HG03159 (cell line): Measurements from ENCODE around the gene CLP1.
"Not testable (repeated sequence)": the region's sequence is repeated elsewhere in the genome, so short reads cannot be mapped to it uniquely, and the experiment has no call there.

Source experiments
- ATAC-seq: cut with Tn5 transposase; IDR thresholded peaks from one replicate; pipeline ENCODE4 v1.9.1; 2021; ENCODE audit warnings: mild to moderate bottlenecking, moderate library complexity; ENCODE audit not compliant: unreplicated experiment

CLP1 gene

DNA sequence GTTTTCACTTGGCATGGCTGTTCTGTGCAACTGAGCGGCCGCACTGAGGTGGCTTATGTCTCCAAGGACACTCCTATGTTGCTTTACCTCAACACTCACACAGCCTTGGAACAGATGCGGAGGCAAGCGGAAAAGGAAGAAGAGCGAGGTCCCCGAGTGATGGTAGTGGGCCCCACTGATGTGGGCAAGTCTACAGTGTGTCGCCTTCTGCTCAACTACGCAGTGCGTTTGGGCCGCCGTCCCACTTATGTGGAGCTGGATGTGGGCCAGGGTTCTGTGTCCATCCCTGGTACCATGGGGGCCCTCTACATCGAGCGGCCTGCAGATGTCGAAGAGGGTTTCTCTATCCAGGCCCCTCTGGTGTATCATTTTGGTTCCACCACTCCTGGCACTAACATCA is 2.1 kb downstream of the CLP1 start:
- no peak for ATAC-seq

DNA sequence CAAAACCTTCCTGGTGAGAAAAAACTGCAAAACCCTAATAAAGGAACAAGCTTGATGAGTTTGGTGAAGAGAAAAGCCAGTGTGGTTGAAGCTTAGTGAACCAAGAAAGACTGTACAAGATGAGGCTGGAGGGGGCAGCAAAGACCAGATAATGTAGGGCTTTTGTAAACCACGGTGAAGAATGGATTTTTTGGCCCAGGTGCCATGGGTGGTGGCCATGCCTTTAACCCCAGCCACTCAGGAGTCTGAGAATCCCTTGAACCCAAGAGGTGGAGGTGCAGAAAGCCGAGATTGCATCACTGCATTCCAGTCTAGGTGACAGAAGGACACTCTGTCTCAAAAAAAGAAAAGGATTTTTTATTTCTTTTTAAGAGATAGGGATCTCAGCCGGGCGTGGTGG is 5.3 kb downstream of the CLP1 start:
- ATAC-seq = no peak

DNA sequence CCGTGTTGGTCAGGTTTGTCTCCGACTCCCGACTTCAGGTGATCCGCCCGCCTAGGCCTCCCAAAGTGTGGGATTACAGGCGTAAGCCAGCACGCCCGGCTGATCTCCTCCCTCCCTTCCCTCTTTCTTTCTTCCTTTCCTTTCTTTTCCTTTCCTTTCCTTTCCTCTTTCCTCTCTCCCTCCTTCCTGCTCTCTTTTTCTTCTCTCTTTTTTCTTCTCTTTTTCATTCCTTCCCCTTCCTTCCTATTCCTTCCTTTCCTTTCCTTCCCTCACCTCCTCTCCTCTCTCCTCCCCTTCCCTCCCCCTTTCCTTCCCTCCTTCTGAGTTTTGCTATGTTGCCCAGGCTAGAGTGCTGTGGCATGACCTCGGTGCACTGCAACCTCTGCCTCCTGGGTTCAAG is 6.4 kb downstream of the CLP1 start:
- ATAC-seq = no peak

DNA sequence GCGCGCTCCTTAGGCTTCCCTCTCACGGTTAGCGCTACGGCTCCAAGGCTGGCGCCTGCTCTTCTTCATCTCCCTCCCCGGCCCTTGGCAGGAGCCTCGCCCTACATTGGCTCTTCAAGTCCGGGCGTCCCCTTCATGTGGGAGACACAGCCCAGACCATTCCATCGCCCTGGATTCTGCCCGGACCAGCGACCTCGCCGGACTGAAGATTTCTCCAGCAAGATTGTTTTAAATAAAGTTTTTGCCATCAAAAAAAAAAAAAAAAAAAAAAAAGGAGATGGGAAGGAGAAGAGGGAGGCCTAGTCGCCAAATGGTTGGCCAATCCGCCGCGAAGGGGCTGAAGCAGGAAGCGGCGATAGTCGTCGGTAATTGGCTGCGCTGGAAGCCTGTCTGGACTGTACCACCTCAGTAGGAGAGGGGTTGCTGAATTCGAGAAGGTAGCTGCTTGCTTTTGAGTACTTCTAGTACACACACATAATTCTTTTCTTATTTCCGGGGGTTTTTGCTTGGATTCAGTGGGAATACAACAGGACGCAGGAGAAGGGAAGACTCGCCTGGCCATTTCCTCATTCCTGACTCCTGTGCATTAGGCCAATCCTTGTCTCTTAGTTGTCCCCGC is 9.7 kb downstream of the CLP1 start:
- ATAC-seq = peak; percentile 64

DNA sequence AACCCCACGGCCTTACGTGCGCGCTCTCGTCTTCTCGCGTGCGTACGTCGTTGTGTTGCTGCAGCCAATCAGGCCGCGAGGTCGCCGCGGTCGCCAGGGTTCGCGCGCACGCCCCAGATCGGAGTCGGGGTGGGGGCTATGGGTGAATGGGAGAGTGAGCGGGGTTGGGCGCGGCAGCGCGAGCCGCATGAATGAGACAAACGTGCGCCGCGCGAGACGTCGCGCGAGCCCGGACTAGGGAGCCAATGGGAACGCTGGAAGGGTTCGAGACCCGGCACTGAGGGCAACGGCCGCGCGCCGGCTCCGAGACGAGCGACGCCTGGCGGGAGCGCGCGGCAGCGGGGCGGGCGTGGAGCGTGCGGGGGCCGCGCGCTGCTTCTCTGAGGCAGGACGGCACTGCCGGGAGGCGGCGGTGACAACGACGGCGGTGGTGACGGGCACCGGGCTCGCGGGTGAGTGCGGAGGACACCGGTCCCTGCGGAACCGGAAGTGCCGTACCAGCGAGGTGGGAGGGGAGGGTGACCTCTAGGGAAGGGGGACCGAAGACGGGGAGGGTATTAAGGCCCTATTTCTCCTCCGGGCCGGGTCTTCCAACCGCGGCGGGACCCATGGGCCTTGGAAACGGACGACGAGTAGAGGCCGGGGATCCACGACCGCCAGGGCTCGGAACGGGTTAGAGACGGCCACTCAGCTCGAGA is 10.3 kb downstream of the CLP1 start, which contains the start of gene ZDHHC5:
ZDHHC5 (plus strand) TSS at position 379 of the 698 bp plus-strand sequence. CDS start 4,977 bp downstream, outside the sequence.
- ATAC-seq = peak; percentile 85

DNA sequence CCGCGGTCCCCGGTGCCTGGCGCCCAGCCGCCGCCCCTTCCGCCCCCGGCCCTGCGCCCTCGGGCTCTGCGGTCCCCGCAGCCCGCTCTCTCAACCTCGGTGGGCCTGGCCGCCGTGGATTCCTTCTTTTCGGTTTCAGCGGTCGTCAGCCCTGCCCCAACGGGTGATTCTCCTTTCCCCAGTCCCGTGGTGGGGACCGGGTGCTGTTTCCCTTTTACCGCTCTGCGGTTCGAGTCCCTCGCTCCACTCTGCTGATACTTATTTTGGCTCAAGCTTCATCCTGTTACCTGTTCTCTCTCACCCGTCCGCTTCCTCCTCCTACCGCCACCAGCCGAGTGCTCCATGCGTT is 10.8 kb downstream of the CLP1 start:
- ATAC-seq = peak; percentile 12

DNA sequence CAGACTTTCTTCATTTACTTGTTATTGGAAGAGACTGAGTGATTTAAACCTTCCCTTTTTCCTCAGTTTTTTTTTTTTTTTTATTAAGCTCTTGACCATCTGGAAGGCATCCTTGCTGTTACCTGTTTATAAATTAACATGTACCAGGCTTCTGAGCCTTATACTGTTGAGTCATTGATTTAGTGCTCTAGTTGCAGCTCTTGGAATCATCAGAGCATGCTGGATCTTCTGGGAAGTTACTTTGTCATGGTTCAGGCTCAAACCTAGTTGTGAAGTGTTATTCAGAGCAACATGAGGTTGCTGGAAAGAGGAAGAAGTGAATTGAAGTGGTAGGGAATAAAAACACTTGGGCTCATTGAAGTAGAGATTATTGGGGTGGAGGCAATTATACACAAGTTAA is 16.7 kb downstream of the CLP1 start:
- ATAC-seq = no peak

DNA sequence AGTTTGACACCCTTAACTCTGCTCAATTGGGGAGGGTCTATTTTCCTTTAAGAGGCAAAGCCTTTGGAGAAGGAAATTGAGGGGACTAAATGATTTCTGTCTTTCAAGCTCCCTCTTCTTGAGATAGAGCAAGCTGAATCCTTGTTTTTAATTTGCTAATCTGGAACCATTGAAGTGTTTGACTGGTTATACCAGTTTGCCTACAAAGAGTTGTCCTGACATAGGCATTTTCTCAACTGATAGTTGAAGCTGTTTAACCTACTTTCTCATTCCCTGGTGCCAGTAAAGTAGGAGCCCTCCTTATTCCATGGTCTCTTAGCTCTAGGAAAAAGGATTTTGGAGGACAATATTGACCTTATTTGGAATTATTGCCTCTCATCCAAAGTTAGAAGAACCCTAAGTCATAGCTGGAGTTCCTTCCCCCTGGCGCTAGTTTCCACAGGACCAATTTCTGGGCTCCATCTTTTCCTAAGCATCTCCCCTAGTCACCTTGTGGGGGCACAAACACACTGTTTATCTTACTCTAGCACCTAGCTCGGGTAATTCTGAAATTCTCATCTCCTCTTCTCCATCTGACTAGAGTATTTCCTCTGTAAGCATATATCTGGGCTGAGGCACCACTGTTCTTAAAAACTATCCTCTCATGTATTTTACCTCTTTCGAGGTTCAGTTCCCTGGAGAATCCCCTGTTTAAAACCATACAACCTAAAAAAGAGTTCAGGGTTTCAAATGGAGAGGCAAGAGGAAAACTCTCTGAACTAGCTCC is 17.8 kb downstream of the CLP1 start:
- ATAC-seq = no peak

DNA sequence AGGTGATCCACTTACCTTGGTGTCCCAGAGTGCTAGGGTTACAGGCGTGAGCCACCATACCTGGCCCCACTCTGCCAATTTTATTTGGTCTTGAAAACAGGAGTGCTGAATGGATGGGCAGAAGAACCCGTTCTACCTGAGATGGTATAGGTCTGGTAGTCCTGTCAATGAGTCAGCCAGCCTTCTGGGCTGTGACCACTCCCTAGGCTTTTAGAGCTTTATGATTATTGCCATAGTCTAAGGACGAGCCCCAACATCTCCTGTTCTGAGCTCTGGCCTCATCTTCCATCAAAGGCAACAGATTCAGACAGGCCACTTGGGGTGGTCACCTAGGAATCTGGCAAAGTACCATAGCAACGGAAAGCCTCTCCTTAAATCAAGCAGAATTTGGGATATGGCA is 21.8 kb downstream of the CLP1 start:
- ATAC-seq = no peak

DNA sequence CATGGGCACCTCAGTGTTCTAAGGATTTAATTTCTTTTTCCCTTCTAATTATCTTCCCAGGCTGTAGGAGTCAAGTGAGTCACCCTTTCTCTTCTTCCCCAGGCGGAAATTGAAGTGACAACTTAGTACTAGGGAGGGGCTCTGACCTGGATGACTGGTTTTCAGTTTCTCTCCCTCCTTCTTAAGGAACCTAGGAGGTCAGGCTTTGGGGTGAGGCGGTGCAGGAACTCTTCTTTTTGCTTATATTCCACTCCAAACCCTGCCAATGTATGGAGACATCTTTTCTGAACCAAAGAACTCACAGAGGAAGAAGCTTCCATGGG is 23.0 kb downstream of the CLP1 start:
- ATAC-seq = peak; percentile 29

DNA sequence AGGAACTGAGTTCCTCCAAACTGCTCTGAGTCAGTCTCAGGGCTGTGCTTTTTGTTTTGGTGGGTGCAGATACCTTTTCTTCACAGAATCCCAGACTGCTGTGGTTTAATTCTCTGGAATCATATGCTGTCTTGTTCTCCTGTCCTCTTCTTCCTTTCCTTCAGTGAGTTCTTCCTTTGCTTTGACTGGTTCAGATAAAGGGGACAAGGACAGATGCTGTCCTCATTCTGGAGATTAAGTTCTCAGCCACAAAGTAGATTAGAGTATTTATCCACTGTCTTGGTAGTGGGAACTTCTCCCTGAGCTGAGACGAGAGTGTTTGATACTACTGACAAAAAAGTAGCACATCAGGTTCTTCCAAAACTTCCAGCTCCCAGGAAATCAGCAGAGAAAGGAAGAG is 23.6 kb downstream of the CLP1 start:
- ATAC-seq = no peak

DNA sequence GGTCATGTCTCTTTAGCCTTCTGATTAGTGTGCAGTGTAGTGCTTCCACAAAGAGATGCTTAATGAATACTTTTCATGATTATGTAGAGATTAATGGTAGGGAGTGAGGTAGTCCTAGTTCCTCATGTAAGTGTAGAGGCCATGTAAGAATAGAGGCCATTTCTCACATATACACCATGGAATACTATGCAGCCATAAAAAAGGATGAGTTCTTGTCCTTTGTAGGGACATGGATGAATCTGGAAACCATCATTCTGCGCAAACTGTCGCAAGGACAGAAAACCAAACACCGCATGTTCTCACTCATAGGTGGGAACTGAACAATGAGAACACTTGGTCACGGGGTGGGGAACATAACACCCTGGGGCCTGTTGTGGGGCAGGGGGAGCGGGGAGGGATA is 32.9 kb downstream of the CLP1 start:
- ATAC-seq = not testable (repeated sequence)

DNA sequence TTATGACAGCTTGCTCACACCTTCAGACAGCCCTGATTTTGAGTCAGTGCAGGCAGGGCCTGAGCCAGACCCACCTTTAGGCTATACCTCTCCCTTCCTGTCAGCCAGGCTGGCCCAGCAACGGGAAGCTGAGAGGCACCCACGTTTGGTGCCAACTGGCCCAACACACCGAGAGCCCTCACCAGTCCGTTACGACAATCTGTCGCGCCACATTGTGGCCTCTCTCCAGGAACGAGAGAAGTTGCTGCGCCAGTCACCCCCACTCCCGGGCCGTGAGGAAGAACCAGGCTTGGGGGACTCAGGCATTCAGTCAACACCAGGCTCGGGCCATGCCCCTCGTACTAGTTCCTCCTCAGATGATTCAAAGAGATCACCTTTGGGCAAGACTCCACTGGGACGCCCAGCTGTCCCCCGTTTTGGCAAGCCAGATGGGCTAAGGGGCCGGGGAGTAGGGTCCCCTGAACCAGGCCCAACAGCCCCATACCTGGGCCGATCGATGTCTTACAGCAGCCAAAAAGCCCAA is 41.3 kb downstream of the CLP1 start:
- no peak for ATAC-seq

DNA sequence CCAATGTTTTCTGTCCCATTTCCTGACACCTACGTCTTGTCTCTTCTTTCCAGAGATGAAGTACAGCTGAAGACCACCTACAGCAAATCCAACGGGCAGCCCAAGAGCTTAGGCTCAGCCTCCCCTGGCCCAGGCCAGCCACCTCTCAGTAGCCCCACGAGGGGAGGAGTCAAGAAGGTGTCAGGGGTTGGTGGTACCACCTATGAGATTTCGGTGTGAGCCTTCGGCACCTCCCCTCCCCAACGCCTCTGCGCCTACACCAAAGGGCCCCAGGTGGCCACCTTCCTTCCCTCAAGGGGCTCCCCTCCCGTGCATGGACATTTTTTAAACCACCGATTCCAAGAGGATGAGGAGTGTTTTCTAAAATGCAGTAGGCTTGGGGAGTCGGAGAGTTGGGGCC is 42.3 kb downstream of the CLP1 start:
- no peak for ATAC-seq

DNA sequence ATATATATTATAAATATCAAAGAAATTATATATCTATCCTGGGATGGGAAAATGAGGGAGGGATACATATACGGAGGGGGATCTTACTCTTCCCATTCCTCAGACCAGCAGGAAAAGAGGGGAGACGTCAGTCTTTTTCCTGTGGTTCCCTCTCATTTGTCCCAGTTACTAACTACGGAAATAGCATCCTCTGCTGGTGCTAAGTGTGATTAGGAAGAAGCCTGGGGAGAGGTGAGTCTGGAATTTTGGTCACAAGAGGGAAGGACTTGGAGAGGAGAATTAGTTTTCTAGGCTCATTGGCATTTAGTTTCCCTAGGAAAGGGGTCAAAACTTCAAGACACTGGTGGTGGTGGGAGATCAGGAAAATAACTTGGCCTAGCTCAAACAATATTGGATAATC is 42.9 kb downstream of the CLP1 start:
- no peak for ATAC-seq

DNA sequence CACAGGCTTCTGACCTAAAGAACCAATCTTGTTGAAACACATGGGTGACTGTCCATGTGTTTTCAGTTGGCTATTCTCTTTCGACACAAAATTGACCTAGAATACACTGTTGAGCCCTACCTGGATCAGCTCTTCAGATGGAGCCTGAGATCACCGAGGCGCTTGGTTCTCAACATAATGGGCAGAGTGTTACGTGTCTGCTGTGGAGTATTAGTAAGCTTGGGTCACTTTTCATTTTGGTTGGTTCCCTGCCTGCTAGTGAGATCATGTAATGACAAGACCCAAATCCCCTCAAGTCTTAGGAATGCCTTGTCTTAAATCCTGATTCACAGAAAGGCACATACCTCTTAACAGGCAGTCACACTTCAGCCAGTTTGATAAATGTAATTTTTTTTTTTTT is 45.8 kb downstream of the CLP1 start:
- no peak for ATAC-seq

DNA sequence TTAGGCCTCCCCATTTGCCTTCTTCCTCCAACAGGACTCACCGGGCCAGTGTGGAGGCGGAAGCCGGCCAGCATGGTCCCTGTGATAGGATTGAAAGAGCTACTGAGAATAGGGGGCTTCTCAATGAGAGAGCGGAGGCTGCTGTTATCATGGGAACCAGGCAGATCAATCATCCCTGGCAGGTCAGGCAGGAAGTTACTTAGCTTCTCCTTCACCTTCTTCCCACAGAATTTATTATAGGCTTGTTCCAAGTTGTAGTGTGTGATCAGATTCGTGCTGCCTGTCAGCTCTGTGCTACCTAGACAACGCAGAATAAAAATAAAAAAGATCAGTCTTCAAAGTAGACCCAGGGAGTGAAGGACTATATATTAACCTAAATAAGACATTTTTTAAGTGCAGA is 47.4 kb downstream of the CLP1 start:
- ATAC-seq = no peak

DNA sequence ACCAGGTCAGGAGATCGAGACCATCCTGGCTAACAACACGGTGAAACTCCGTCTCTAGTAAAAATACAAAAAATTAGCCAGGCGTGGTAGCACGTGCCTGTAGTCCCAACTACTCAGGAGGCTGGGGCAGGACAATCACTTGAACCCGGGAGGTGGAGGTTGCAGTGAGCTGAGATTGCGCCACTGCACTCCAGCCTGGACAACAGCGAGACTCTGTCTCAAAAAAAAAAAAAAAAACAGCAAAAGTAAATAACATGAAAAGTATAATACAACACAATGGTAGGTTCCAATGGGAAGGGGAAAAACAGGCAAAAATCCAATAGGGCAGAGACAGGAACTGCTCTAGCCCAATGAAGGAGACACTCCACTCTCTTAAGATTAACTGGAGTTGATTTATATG is 47.9 kb downstream of the CLP1 start:
- ATAC-seq = not testable (repeated sequence)

DNA sequence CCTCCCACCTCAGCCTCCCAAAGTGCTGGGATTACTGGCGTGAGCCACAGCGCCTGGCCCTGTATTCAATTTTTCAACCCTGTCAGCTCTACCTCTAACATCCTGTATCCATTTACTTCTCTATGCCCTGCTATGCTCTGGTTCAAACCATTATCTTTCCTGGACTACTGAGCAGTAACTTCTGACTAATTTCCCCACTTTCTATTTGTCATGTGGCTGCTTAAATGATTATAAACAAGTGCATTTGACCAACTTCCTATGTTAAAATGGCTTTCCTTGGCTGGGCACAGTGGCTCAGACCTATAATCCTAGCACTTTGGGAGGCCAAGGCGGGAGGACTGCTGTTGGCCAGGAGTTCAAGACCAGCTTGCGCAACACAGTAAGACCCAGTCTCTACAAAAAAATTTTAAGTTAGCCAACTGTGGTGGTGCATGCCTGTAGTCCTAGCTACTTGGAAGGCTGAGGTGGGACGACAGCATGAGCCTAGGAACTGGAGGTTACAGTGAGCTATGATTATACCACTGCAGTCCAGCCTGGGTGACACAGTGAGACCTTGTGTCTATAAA is 52.3 kb downstream of the CLP1 start:
- ATAC-seq = no peak
